HG03565 (cell line): ENCODE measurements around the gene TSC2.

ENCODE experiments used
- ATAC-seq: cut with Tn5 transposase; IDR thresholded peaks from one replicate; pipeline ENCODE4 v1.9.1; 2021; ENCODE audit warnings: mild to moderate bottlenecking, moderate library complexity; ENCODE audit not compliant: unreplicated experiment

The TSC2 gene

DNA sequence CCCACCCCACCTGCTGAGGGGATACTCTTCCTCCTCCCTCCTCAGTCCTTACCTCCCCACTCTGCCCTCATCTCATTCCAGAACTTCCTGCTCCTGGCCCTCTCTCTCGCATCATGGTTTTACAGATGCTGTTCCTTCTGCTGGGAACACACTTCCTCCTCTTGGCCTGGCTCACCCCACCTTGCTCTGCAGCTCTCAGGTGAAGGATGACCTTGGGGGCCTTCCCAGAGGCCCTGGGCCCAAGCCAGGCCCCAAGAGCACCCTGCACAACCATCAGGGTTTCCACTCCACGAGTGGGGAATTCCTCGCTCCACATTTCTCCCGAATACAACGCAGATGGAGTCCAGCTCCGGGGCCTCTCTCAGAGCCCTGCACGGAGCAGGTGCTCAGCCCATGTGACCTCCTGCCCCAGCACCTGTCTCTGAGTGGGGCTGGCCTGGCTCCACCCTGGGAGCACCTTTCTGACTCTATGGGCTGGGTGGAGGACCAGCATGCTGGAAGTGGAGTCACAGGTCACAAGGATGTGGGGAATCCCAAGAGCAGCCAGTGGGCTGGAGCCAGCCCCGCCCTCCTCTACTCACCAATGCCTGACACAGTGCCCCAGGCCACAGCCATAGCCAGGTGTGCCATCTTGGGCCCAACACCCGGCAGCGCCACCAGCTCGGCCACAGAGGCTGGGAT, 4.7 kb upstream of the TSC2 start:
- no peak for ATAC-seq

DNA sequence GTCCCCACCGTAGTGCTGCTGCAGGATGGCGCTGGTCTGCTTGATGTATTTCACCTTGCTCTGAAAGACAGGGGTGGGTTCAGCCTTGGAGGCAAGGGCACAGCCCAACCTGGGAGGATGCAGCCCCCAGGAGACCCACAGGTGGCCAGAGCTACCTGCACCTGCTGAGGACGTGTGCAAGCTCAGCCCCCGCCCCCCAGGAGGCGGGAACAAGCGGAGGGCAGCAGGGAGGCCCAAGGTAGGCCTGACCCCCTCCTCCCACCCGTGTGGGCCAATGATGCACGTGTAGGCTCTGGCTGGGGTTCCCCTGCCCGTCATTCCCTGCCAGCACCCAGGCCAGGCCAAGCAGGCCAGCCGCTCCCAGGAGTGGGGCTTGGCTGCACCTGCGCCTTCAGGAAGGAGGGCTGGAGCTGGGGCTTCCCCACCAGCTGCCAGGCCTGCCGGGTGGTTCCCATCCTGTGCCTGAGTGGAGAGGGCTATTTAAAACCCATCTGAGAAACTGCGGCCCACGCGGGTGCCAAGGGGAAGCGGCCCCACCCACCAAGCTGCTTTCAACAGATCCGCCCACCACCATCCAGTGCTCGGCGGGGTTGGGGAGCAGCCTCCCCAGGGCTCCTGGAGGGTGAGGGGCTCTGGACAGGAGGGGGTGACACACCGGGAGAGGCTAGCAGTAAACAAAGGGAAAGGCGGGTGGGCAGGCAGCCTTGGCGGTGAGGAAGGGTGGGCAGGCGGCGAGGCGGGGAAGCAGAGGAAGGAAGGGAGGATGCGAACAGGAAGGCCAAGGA, 3.9 kb upstream of the TSC2 start:
- ATAC-seq: no peak

DNA sequence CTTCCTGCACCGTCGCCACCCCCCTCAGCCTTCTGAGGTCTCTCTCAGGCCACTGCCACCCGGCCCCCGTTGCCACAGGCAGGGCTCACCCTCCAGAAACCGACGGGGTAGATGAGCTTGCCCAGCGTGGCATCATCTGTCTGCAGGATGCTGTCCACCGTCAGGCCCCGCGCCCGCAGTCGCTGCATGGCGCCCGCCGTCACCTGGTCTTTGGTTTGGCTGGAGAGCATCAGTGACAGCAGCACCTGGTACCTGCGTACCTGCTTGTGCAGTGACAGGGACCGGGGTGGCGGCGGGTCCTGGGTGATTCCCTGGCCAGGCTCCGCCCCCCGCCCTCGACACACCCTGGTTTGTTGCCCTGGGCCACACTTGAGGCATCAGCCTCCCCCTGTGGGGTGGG, 3.2 kb upstream of the TSC2 start:
- ATAC-seq: no peak

DNA sequence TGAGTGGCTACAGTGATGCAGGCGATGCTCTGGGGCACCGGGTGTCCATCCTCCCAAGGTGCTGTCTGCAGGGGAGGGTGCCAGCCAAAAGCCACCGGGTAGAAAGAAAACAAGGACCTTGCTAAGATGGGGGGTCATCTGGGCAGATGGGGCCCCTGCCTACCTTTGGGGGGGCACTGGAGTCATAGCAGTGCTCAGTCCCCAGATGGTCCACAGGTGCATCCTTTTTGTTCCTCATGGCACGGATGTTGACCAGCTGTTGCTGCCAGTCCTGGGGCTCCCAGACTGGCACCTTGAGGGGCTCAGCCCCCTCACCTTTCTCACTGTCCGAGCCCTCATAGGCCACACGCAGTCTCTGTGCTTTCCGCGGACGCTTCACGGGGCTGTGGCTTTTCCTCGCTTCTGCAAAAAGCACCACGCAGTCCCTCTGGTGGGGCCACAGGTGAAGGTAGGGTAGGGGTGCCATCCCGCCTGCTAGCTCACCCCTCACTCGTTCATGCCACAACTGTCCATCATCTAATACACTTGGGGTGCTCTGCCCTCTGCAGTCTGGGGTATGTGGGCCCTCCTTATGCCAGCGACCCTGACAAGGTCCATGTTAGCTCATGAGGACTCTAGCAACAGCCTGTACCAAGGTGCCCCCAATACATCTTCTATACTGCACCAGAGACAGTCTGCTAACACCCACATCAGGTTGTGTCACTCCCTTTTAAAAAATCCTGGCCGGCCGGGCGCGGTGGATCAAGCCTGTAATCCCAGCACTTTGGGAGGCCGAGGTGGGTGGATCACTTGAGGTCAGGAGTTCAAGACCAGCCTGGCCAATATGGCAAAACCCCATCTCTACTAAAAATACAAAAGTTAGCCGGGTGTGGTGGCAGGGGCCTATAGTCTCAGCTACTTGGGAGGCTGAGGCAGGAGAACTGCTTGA, 1.6 kb upstream of the TSC2 start:
- ATAC-seq: no peak

DNA sequence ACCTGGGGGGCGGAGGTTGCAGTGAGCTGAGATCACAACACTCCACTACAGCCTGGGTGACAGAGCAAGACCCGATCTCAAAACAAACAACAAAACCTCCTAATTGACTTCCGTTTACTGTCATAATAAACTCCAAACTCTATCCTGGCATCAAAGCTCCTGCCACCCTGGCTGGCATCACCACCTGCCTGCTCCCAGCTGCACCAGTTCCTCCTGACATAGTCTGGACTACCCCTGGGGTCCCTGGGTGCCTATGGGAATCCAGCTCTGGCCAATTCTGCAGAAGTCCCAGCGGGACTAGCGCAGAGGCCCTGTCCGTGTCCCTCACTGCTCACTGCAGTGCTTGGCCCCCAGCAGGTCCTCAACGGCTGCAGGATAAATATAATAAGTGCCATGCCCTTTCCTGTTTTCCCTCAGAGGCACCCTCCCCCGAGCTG, 874 bp upstream of the TSC2 start:
- ATAC-seq: no peak

DNA sequence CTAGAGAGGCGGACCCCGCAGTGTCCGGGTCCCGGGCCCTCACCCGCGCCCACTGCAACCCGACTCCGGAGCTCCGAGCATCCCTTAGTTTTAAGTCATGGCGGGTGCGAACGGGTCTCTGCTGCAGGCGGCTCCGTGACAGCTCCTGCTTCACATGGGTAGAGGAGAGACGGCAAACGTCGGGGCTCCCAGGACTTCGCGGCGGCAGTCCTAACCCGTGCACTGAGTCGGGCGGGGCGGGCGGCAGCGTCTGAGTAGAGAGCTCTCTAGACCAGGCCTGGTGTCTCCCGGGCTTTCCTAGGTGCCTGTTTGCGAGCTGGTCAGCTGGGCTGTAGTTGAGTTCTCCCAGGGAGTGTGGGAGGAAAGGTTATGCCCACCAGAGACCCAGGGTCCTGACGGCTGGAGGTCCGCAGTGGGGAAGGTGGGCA, 345 bp downstream of the TSC2 start:
- no peak for ATAC-seq

DNA sequence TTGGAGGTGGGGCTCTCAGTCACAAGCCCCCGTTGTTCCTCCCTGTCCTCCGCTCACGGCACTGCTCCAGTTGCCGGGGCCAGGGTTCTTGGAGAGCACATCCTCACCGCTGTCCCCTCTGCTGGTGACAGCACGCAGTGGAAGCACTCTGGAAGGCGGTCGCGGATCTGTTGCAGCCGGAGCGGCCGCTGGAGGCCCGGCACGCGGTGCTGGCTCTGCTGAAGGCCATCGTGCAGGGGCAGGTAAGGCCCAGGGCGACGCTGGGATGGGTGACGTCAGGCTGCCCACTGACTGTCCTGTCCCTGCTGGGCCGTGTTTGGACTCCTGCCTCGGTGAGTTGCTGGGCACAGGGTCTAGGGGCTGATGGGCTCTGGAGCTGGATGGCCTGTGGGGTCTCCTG, 5.4 kb downstream of the TSC2 start:
- ATAC-seq: no peak

DNA sequence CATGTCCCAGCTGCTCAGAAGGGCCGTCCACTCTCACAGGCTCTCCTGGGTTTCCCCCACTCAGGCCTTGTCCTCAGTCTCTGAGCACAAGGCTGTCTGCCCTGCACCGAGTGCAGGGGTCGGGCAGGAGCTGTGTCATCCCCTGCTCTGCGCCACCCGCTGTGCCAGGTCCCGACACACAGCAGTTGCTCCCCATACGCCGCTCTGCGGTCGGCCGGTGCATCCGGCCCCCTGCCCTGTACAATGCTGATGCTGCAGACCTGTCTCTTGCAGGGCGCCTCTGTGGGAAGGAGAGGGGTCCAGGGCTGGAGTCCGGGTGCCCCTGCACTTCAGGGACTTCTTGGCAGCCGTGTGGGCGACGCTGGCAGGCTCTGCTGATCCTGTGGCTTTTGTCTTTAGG, 6.1 kb downstream of the TSC2 start:
- no peak for ATAC-seq

DNA sequence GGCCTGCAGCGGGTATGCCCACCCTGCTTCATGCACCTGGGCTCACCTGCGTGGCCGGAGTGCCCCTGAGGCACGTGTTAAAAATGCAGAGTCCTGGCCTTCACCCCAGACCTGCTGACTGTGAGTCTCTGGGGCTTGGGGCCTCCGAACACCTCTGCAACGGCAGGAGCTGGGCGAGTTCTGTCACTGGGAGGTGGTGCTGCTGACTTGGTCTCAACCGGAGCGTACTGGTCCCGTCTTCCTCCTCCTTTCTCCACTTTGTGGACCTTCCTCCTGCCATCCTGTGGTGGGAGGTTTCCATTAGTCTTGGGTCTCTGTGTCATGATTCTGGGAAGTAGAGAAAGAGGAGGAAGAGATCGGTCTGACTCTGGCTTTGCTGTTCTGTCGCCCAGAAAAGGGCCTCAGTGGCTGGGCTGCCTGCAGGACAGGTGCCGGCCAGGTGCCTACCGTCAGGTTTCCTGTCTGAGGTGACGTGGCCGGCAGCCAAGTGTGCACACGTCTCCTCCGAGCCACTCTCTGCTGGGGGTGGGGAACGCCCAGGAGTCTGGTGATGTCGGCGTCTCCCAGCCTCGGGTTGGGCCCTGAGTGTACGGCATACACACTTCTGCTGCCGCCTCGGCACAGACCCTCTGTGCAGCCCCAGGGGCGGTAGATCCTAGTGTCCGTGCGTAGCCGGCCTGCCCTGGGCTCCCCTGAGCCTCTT, 6.9 kb downstream of the TSC2 start:
- ATAC-seq: no peak

DNA sequence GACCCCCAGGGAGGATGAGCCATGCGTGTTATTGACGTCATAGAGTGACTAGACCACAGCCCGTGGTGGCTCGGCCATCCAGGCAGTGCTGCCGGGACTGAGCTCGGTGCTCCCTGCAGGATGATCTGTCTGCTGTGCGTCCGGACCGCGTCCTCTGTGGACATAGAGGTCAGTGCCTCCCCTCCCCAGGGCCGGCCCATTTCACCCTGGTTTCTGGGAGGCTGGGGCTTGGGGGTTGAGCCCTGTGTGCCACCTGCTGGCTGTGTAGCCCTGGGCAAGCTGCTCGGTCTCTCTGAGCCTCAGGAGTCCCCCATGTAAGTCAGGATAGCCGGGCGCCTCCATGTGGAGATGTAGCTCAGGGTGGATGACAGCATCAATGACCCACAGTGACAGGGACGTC, 8.3 kb downstream of the TSC2 start:
- ATAC-seq: no peak

DNA sequence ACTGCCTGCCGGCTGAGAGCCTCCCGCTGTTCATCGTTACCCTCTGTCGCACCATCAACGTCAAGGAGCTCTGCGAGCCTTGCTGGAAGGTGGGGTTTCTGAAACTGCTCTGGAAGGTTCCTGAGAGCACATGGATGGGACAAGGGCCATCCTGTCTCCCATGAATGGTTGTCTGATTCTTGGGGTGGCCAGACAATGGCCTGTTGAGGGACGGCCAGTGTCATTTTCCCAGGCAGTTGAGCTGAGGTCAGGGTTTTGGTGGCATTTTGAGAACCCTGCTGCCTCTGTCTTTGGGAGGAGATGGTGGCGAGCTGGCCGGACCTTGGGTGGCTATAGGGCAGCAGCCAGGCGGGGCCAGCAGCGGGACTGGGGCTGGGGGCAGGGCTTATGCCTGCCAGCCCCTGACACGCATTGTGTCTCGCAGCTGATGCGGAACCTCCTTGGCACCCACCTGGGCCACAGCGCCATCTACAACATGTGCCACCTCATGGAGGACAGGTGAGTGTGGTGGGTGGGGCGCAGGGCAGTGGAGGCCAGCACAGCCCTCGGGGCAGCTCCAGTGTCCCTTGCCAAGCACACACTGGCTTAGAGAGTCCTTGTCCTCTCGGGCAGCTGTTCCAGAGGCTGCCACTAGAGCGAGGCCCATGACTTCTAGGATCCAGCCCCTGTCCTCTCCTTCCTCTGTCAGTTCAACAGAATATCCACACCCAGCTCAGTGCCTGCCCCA, 9.1 kb downstream of the TSC2 start:
- ATAC-seq: no peak

DNA sequence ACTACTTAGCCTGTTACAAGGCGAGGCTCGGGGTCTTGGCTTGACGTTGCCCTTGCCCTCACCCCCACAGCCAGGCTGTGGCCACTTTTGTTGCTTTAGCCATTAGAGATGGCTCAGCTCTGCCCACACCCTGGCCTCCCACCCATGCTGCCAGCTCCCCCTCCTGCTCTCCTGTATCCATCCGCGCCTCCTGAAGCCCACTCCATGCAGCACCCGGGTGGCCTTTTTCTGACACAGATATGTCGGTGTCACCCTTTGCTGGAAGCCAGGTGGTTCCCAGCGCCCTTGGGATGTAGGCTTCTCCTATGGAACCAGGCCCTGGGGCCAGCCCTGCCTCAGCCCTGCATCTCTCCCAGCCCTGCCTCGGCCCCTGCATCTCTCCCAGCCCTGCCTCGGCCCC, 9.7 kb downstream of the TSC2 start:
- no peak for ATAC-seq

DNA sequence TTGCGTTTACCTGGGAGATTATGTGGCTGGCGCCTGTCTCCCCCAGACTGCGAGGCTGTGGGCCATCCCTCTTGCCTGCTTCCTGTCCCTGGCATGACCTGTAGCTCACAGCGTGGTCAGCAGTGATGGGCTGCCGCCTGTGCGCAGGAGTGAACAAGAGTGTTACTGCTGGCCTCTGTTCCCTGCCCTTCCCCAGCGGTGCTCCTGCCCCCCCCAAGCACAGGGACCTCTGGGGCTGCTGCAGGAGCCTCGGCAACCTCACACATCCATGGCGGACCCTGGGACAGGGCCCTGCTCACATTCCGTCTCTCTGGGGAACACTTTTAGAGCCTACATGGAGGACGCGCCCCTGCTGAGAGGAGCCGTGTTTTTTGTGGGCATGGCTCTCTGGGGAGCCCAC, 10.6 kb downstream of the TSC2 start:
- no peak for ATAC-seq

DNA sequence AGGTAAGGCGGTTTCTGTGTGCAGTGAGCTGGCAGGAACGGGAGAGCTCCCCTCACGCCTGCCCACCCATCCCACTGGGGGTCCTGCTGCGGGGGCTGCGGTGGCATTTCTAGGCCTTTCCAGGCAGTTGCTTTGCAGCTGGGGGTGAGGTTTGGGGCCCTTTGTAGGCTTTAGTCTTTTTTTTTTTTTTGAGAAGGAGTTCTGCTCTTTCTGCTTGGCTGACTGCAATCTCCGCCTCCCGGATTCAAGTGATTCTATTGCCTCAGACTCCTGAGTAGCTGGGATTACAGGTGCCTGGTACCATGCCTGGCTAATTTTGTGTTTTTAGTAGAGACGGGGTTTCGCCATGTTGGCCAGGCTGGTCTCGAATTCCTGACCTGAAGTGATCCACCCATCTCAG, 11.1 kb downstream of the TSC2 start:
- ATAC-seq: no peak

DNA sequence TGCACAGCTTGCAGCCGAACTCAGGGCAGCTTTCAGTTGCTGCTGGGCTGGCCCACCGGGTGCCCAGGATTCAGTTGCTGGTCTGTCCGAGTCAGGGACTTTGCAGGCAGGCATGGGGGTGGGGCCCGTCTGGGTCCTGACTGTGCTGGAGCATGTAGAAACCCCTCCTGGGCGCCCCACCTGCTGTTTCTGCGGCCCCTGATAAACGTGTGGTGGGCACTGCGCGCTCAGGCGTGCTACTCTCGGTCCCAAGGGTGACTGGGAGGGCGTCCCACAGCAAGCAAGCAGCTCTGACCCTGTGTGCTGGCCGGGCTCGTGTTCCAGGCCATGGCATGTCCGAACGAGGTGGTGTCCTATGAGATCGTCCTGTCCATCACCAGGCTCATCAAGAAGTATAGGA, 12.6 kb downstream of the TSC2 start:
- ATAC-seq: no peak

DNA sequence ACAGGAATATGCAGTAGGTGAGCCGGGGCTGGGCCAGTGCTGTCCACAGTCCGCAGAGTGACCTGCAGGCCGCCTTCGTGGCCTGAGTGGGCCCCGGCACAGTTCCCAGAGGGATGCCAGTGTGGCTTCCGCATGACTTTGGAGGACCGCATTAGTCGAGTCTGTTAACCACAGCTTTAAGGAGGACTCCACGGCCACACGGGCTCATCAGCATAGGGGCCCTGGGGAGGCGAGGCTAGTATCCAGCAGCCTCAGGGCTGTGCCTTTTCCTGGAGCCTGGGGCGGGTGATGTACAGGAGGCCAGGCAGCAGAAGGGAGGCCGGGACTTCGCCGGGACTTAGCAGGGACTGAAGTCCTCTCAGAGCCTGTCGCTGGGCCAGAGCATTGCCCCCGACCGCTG, 13.2 kb downstream of the TSC2 start:
- ATAC-seq: no peak

DNA sequence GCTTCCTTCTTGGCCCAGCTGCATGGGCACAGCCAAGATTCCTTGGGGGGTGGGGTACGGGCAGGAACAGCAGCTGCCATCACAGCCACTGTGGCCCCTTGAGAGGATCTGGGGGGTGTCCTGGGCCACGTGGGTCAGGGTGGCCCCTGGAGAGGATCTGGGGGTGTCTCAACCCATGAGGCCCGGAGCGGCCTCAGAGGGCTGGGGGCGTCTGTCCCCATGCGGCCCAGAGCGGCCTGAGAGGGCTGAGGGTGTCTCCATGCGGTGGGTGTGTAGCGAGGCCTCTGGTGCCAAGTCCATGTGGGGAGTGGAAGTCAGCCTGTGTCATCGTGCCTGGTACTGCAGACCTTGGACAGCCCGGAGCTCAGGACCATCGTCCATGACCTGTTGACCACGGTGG, 13.7 kb downstream of the TSC2 start:
- ATAC-seq: no peak

DNA sequence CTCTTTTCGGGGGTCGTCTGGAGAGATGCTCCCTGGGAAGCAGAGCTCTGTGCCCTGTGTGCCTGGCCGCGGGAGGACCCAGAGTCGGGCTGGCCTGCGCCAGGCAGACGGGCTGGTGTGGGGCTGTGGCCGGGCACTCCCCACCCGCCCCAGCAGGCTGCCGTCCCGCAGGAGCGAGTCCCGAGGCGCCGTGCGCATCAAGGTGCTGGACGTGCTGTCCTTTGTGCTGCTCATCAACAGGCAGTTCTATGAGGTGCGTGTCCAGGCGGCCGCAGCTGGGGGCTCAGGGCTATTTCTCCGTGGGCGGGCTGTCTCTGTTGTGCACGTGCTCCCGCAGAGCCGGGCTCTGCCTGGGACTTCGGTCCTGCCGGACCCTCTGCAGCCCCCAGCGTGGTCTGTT, 15.0 kb downstream of the TSC2 start:
- no peak for ATAC-seq

DNA sequence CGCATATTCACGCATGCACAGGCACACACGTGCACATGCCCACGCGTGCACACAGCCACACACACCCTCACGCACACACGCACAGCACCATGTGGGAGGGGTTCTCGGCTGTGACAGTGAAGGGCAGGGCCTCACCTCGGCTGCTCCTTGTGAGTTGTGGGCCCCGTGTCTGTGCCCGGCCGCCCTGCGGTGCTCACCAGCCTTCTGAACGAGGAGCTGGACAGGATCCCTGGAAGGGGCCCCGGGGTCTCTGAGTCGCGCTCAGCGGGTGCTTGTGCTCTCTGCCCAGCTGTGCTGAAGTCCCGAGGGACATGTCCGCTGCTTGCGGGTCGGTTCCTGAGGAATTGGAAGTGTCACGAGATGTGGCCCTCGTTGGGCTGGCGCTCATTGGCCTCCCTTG, 16.1 kb downstream of the TSC2 start:
- no peak for ATAC-seq

DNA sequence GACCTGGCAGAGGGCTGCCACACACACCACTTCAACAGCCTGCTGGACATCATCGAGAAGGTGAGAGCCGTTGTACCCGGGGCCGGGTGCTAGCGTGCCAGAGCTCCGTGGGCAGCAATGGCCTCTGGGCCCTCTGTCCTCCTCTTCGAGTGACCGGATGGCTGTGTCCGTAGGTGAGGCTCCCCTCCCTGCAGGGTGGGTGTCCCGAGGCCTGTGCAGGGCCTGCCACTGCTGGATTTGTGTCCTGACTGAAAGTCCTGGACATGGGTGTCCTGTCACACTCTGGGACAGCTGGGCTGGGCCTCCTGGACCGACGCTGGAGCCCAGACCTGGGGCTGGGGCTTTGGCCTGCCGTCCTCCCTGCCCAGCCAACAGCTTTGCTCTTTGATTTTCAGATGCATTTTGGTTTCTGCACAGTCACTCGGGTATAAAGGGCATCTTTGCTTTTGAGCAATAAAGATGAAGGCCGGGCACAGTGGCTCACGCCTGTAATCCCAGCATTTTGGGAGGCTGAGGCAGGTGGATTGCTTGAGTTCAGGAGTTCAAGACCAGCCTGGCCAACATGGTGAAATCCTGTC, 16.7 kb downstream of the TSC2 start:
- no peak for ATAC-seq
